Measurements from ENCODE around the gene TMEM150C. TPM values are rescaled to one million over a fixed set of nuclear protein-coding genes. Genes with fewer than 3 reads are reported as not detected.

TMEM150C gene
- total RNA-seq, 6 experiments from 2014 or later: 3.5 to 11.8 (median 6.8) TPM

DNA sequence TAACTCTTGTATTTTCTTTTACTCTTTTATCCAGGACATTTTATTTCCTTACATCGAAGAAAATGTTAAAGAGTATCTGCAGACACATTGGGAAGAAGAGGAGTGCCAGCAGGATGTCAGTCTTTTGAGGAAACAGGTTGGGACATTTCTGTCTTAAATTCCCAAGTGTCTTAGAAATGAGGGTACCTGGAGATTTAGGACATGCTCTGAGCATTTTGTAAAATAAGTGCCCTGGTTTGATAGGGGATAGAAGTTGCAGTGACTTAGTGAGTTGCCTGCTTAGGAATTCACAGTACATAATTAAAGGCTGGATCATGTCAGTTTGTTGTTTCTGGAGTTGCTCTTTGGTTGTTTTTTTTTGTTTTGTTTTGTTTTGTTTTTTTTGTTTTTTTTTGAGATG, 113.9 kb downstream of the TMEM150C start:
- no peak for TF ChIP-seq CTCF (IDR thresholded peaks at IDR 0.05)
- no peak for TF ChIP-seq POLR2A (IDR thresholded peaks at IDR 0.05)
- WGBS (ENCODE audit: insufficient coverage, low coverage, low lambda C conversion rate, missing lambda C conversion rate): 91% methylated on average over 1 of the region's 1 CpG
- no peak for ATAC-seq
- no peaks in the 10 kb centered on the region for H3K4me1 ChIP-seq
- intact Hi-C loops (cut with DNase I): no loop called here
- H3K27ac ChIP-seq: no peak overlapping the region
- H3K4me3 ChIP-seq: no peak overlapping the region
- H3K9me3 ChIP-seq: no peaks in the 10 kb centered on the region
- H3K36me3 ChIP-seq: peaks cover 0 to 18% (median 7%) of the 10 kb centered on the region in 4 donors
- no peak for DNase-seq
- no peaks in the 10 kb centered on the region for H3K27me3 ChIP-seq

DNA sequence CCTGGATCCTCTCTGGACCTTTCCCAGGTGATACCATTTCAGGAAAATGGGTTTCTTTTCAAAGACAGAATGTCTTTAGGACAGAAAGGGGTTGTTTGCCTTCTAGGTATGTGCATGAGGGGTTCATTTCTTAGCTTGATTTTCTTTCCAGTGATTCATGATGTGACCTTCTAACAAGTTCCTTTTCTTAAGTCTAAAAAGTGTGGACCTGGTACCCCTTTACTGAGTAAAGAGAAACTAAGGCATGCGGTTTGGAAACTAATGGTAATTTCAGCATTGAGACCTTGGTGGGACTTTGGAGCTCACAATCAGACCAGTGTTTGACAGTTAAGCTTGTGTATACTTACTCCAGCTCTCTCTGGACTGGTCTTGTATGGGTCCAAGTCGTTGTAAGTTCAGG, 122.7 kb downstream of the TMEM150C start:
- no peaks in the 10 kb centered on the region for H3K27me3 ChIP-seq
- TF ChIP-seq CTCF (IDR thresholded peaks at IDR 0.05) (no peak), POLR2A (IDR thresholded peaks at IDR 0.05) (no peak)
- H3K36me3 ChIP-seq: no peaks in the 10 kb centered on the region
- 69% methylated on average over 2 of the region's 2 CpGs for WGBS (ENCODE audit: insufficient coverage, low coverage, low lambda C conversion rate, missing lambda C conversion rate)
- H3K27ac ChIP-seq: no peak overlapping the region
- ATAC-seq (no peak), DNase-seq (no peak)
- H3K4me3 ChIP-seq: no peak overlapping the region
- H3K9me3 ChIP-seq: no peaks in the 10 kb centered on the region
- intact Hi-C loops (cut with DNase I): no loop called here
- no peaks in the 10 kb centered on the region for H3K4me1 ChIP-seq

DNA sequence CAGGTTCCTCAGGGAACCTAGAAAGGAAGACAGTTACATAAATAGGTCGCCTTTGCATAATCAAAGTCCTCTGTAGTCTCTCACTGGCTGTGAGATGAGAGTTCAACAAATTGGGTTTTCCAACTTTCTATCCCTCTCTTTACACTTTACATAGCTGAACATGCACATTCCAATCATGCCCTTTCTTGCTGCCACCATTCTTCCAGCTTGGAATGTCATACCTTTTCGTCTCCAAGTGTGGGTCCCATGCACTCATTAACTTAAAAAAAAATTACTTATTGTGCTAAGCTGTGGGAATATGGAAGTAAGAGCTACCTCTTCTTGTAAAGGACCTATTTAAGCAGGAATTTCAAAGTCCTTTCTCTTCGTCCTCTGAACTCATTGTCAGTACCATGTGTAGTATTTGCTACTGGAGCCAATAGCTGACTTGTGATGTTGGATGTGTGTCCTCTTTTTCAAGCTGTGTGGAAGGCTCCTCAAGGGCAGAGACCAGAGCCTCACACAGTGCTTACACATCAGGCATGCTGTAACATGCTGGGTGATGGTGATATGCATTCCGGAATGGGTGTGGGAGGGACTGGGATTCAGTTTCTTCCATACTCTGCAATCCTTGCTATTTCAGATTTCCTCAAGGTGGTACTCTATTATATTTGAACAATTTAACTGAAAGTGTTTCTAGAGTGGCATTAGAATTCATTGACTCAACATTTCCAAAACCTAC, 124.3 kb downstream of the TMEM150C start:
- Histone ChIP-seq H3K4me3 (no peak overlapping the region), H3K27me3 (no peaks in the 10 kb centered on the region), H3K27ac (no peak overlapping the region), H3K4me1 (no peaks in the 10 kb centered on the region), H3K9me3 (no peaks in the 10 kb centered on the region), H3K36me3 (no peaks in the 10 kb centered on the region)
- DNase-seq: no peak
- ATAC-seq: no peak
- intact Hi-C loops (cut with DNase I): no loop called here
- WGBS (ENCODE audit: insufficient coverage, low coverage, low lambda C conversion rate, missing lambda C conversion rate): 71% methylated on average over 4 of the region's 4 CpGs
- no peak for TF ChIP-seq POLR2A (IDR thresholded peaks at IDR 0.05)
- TF ChIP-seq CTCF (IDR thresholded peaks at IDR 0.05): no peak

GRCh38 chr4:82436780-82437179, 125.0 kb downstream of the TMEM150C start:
- Histone ChIP-seq H3K4me1 (peaks cover 0 to under 1% (median 0%) of the 10 kb centered on the region in 4 donors), H3K4me3 (no peak overlapping the region), H3K27ac (no peak overlapping the region), H3K9me3 (no peaks in the 10 kb centered on the region), H3K36me3 (no peaks in the 10 kb centered on the region), H3K27me3 (no peaks in the 10 kb centered on the region)
- intact Hi-C loops (cut with DNase I): no loop called here
- DNase-seq (no peak), ATAC-seq (no peak)
- TF ChIP-seq POLR2A (IDR thresholded peaks at IDR 0.05) (no peak), CTCF (IDR thresholded peaks at IDR 0.05) (no peak)
- 100% methylated on average over 3 of the region's 4 CpGs for WGBS (ENCODE audit: insufficient coverage, low coverage, low lambda C conversion rate, missing lambda C conversion rate)

Measured in right lobe of liver (tissue), 6 donors.